ENCODE measurements around the gene LYST. TPM values are rescaled to one million over a fixed set of nuclear protein-coding genes. Genes with fewer than 3 reads are reported as not detected.
"Not testable (repeated sequence)": the region's sequence is repeated elsewhere in the genome, so short reads cannot be mapped to it uniquely, and the experiment has no call there.

The LYST gene, protein sequence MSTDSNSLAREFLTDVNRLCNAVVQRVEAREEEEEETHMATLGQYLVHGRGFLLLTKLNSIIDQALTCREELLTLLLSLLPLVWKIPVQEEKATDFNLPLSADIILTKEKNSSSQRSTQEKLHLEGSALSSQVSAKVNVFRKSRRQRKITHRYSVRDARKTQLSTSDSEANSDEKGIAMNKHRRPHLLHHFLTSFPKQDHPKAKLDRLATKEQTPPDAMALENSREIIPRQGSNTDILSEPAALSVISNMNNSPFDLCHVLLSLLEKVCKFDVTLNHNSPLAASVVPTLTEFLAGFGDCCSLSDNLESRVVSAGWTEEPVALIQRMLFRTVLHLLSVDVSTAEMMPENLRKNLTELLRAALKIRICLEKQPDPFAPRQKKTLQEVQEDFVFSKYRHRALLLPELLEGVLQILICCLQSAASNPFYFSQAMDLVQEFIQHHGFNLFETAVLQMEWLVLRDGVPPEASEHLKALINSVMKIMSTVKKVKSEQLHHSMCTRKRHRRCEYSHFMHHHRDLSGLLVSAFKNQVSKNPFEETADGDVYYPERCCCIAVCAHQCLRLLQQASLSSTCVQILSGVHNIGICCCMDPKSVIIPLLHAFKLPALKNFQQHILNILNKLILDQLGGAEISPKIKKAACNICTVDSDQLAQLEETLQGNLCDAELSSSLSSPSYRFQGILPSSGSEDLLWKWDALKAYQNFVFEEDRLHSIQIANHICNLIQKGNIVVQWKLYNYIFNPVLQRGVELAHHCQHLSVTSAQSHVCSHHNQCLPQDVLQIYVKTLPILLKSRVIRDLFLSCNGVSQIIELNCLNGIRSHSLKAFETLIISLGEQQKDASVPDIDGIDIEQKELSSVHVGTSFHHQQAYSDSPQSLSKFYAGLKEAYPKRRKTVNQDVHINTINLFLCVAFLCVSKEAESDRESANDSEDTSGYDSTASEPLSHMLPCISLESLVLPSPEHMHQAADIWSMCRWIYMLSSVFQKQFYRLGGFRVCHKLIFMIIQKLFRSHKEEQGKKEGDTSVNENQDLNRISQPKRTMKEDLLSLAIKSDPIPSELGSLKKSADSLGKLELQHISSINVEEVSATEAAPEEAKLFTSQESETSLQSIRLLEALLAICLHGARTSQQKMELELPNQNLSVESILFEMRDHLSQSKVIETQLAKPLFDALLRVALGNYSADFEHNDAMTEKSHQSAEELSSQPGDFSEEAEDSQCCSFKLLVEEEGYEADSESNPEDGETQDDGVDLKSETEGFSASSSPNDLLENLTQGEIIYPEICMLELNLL (N-terminal part only)
- total RNA-seq = 56.7 and 88.9 TPM in 2 replicates

DNA sequence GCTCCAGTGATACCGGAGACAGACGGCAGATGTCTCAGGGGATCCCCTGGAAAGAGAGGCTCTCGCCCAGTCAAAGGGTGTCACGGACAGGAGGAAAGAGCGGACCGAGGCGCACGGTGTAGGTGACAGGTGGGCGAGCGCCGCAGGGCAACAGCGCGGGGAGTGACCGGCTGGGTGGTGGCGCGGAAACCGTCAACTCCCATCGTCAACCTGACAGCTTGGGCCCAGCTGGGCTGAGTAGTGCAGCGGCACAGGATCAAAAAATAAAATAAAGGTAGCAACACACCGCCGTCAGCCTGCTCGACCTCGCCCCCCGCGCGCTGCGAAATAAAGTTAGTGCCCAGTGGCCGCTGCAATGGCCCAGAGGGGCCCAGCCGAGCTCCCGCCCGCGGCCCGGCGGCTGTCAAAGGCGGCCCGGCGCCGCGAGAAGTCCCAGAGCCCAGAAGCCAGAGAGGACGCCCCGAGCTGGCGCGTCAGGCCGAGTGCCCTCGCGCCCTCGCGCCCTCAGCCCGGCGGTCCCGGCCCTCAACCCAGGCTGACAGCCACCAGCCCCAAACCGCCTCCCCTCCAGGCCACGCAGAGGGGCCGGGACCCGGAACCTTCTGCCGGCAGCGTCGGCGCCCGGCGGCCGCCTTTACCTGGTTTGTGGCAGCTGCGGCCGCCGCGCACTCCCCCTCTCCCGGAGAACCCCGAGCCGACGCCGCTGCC is at the start of gene LYST:
Gene LYST, minus strand, starts transcription at position 702 of the 708 bp plus-strand sequence. CDS start 36,489 bp downstream, outside the sequence.
- peak within 1 kb of the TSS; percentile 92 for H3K4me3 ChIP-seq (ENCODE audit: low read depth, low read length)
- TF ChIP-seq, protein P1, sequence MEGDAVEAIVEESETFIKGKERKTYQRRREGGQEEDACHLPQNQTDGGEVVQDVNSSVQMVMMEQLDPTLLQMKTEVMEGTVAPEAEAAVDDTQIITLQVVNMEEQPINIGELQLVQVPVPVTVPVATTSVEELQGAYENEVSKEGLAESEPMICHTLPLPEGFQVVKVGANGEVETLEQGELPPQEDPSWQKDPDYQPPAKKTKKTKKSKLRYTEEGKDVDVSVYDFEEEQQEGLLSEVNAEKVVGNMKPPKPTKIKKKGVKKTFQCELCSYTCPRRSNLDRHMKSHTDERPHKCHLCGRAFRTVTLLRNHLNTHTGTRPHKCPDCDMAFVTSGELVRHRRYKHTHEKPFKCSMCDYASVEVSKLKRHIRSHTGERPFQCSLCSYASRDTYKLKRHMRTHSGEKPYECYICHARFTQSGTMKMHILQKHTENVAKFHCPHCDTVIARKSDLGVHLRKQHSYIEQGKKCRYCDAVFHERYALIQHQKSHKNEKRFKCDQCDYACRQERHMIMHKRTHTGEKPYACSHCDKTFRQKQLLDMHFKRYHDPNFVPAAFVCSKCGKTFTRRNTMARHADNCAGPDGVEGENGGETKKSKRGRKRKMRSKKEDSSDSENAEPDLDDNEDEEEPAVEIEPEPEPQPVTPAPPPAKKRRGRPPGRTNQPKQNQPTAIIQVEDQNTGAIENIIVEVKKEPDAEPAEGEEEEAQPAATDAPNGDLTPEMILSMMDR (IDR thresholded peaks at IDR 0.05; ENCODE audit: insufficient read depth, low read depth, low read length) = peak; percentile 54
- peak; percentile 69 for DNase-seq (ENCODE audit: low read depth)

DNA sequence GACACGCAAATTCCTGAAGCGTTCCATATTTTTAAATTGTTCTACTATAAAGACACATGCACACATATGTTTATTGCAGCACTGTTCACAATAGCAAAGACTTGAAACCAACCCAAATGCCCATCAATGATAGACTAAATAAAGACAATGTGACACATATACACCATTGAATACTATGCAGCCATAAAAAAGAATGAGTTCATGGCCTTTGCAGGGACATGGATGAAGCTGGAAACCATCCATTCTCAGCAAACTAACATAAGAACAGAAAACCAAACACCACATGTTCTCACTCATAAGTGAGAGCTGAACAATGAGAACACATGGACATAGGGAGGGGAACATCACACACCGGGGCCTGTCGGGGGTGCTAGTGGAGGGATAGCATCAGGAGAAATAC is 48.8 kb upstream of the LYST start:
- H3K4me3 ChIP-seq (ENCODE audit: low read depth, low read length); DNase-seq (ENCODE audit: low read depth): not testable (repeated sequence)

DNA sequence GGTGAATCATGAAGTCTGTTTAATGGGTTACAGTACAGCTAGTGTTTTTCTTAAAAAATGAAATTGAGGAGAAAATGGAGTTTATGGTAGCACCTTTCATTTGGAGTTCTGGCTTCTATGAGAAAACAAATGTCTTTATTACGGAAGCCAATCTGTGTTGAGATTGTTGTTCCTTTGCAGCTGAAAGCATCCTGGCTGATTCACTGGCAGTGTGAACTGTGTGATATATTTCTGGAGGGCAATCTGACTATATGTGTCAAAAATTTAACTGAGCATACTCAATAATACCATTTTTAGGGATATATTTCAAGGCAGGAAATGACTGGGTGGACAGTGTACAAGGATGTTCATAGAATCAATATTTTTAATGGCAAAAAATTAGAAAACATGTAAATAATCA is 46.6 kb upstream of the LYST start:
- H3K4me3 ChIP-seq (ENCODE audit: low read depth, low read length) = no peak overlapping the region
- DNase-seq (ENCODE audit: low read depth) = no peak
- TF ChIP-seq, protein P1 (IDR thresholded peaks at IDR 0.05; ENCODE audit: insufficient read depth, low read depth, low read length) = no peak

DNA sequence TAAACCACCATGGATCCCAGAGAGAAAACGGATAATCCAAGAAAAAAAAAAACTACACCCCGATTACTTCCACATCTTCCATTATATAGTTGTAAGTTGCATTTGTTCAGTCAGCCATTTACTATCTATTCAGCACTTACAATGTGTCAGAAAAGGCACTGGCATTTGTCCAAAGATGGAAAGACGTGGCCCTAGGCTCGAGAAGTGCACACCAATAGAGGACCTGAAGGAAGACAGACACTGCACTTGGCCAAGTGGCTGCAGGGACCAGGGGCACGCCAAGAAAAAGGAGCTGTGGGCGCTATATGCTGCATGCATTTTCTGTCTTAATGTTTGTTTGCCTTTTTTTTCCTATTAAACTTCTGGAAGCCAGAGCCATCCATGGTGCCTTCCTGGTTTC is 45.2 kb upstream of the LYST start:
- no peak overlapping the region for H3K4me3 ChIP-seq (ENCODE audit: low read depth, low read length)
- DNase-seq (ENCODE audit: low read depth) = no peak
- TF ChIP-seq, protein P1 (IDR thresholded peaks at IDR 0.05; ENCODE audit: insufficient read depth, low read depth, low read length) = no peak

DNA sequence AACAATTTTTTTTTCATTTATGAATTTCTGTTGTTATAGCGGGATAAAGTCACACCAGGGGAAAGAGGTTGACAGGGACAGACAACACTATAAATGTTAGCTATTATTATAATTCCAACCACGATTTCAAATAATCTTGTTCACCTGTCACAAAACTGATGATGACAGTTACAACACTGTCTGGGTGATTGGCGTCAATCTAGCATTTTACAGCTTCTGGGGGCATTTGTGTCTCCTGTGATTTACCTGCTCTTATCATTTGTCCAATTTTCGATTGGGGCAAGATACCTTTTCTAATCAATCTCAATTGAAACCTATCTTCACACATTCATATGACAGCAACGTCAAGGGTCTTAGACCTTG is 44.6 kb upstream of the LYST start:
- TF ChIP-seq, protein P1 (IDR thresholded peaks at IDR 0.05; ENCODE audit: insufficient read depth, low read depth, low read length) = no peak
- H3K4me3 ChIP-seq (ENCODE audit: low read depth, low read length) = no peak overlapping the region
- no peak for DNase-seq (ENCODE audit: low read depth)

DNA sequence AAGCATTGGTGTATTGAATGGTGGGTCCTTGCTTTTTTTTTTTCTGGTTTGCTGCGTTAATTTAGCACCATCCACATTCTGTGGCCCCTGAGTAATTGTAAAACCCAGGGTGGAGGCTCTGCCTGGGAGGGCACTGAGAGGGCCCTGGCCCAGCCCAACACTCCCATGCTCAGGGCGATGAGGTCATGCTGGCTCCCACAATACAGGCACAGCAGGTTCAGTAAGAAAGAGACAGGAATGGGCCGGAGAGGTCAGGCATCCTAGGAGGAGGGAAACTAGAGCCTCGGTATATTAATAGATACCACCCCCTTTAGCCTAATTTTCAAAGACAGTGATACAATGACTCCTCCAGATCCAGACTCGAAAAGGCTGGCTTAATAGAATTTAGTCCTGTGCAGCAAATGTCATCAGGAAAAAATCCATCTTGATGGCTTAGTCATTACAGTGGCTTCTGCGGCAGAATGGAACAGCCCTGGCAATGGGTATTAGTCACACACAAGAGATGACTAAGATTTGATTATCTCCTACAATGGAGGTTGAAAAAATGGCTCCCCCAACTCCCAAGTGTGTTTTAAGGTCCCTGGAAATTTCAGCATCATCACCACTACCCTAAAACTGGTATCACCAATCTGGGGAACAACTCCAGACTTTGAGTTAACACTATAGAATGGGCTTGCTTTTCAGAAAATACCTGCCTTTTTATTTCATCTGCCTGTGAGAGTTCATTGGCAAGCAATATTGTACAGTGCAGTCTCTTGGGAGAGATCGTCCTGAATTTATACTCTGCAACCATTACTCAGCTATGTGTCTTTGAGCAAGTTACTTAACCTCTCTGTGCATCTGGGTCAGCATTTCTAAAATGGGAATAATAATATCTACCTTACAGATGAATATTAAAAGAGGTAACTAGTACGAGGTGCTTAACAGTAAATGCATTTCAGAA is 43.9 kb upstream of the LYST start:
- TF ChIP-seq, protein P1 (IDR thresholded peaks at IDR 0.05; ENCODE audit: insufficient read depth, low read depth, low read length) = no peak
- DNase-seq (ENCODE audit: low read depth) = peak; percentile 91
- H3K4me3 ChIP-seq (ENCODE audit: low read depth, low read length) = no peak overlapping the region

All from fibroblast of villous mesenchyme (primary cell).